Measurements from ENCODE around the gene CHRNB4.
"Not testable (repeated sequence)": the region's sequence is repeated elsewhere in the genome, so short reads cannot be mapped to it uniquely, and the experiment has no call there.

Gene CHRNB4

GRCh38 chr15:78615151-78615589 lies 25.8 kb downstream of the CHRNB4 start:
- no peak for DNase-seq (ENCODE audit: low spot score)

- DNase-seq (ENCODE audit: low spot score), result no peak
Observed at GRCh38 chr15:78614021-78614420, 27.0 kb downstream of the CHRNB4 start.

DNA sequence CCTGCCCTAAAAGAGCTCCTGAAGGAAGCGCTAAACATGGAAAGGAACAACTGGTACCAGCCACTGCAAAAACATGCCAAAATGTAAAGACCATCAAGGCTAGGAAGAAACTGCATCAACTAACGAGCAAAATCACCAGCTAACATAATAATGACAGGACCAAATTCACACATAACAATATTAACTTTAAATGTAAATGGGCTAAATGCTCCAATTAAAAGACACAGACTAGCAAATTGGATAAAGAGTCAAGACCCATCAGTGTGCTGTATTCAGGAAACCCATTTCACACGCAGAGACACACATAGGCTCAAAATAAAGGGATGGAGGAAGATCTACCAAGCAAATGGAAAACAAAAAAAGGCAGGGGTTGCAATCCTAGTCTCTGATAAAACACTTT lies 31.5 kb downstream of the CHRNB4 start:
- DNase-seq (ENCODE audit: low spot score), result not testable (repeated sequence)

DNA sequence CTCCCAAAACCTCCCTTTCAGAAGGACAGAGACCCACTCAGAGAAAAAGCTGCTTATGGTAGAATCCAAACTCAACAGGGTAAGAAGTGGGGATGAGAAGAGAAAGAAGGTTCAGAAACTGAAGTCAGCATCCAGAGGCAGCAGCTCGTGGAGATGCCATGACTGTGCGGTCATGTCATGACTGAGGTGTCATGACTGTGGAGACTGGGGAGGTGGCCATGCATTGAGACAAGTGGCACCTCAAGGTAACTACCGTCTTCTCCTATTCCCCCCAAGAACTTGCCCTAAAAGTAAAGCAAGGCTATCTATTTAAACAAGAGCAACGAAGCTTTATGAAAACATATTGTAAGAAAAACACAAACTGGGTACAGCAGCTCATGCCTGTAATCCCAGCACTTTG lies 35.3 kb downstream of the CHRNB4 start:
- DNase-seq (ENCODE audit: low spot score), result no peak

- DNase-seq (ENCODE audit: low spot score), result no peak
Observed at GRCh38 chr15:78605201-78605600, 35.8 kb downstream of the CHRNB4 start.

- no peak for DNase-seq (ENCODE audit: low spot score)
Observed at GRCh38 chr15:78604420-78604819, 36.6 kb downstream of the CHRNB4 start.

- DNase-seq (ENCODE audit: low spot score), result no peak
Observed at GRCh38 chr15:78603467-78603866, 37.5 kb downstream of the CHRNB4 start.

DNA sequence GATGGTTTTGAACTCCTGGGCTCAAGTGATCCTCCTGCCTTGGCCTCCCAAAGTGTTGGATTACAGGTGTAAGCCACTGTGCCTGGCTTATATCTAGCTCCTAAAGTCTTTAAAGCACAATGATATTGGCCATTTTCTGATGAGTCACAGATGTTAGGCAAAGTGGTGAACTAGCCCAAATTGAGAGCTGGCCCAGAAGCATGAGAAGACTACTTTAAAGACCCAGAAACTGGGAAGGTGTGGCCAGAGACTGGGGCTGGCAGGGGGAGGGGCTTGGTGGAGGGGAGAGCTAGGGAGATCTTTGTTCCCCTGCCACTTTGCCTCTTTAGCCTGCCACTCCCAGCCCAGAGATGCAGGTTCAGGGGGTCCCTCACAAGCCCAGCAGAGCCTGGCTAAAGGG lies 41.8 kb downstream of the CHRNB4 start:
- DNase-seq (ENCODE audit: low spot score), result no peak

- no peak for DNase-seq (ENCODE audit: low spot score)
Observed at GRCh38 chr15:78598348-78598747, 42.7 kb downstream of the CHRNB4 start.

- DNase-seq (ENCODE audit: low spot score), result no peak
Observed at GRCh38 chr15:78597583-78597982, 43.4 kb downstream of the CHRNB4 start.

DNA sequence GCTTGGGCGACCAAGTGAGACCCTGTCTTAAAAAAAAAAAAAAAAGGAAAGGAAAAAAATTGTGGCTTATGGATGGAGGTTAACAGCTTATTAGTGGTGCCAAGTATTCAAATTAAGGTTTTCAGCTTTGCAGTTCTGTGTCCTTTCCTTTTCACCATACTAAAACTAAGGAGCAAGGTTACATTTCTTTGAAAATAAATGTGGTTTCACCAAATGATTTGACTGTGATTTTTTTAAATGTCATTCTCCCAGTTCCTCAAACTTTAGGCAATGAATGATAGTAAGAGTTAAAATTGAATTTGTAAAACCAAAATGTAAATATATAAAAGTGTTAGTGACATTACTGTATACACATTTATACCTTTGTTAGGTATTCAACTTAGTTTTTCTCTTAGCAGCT lies 66.1 kb downstream of the CHRNB4 start:
- DNase-seq (ENCODE audit: low spot score), result no peak
